ENCODE results near the gene RAET1E. TPM values are rescaled to one million over a fixed set of nuclear protein-coding genes. Genes with fewer than 3 reads are reported as not detected.
"Not testable (repeated sequence)": the region's sequence is repeated elsewhere in the genome, so short reads cannot be mapped to it uniquely, and the experiment has no call there.

The RAET1E gene
- total RNA-seq, 1 donor, result not detected

GRCh38 chr6:149895048-149895590, 2.8 kb downstream of the RAET1E start:
- H3K4me1 ChIP-seq (ENCODE audit: insufficient read depth, low read length), result peaks cover 19% of the 10 kb centered on the region
- no peaks in the 10 kb centered on the region for H3K27me3 ChIP-seq (ENCODE audit: insufficient read depth, low read length)
- no peak overlapping the region for H3K4me3 ChIP-seq (ENCODE audit: low read length)
- H3K9me3 ChIP-seq (ENCODE audit: low read depth, low read length), result no peaks in the 10 kb centered on the region

- H3K9me3 ChIP-seq (ENCODE audit: low read depth, low read length); H3K27me3 ChIP-seq (ENCODE audit: insufficient read depth, low read length); H3K4me3 ChIP-seq (ENCODE audit: low read length): not testable (repeated sequence)
- H3K4me1 ChIP-seq (ENCODE audit: insufficient read depth, low read length), result peaks cover 19% of the 10 kb centered on the region
Measured at GRCh38 chr6:149891864-149892263, 6.0 kb downstream of the RAET1E start.

- Histone ChIP-seq H3K9me3 (ENCODE audit: low read depth, low read length) (no peaks in the 10 kb centered on the region), H3K4me3 (ENCODE audit: low read length) (no peak overlapping the region), H3K4me1 (ENCODE audit: insufficient read depth, low read length) (peaks cover 14% of the 10 kb centered on the region), H3K27me3 (ENCODE audit: insufficient read depth, low read length) (no peaks in the 10 kb centered on the region)
Measured at GRCh38 chr6:149891259-149891658, 6.7 kb downstream of the RAET1E start.

- Histone ChIP-seq H3K4me3 (ENCODE audit: low read length) (no peak overlapping the region), H3K27me3 (ENCODE audit: insufficient read depth, low read length) (no peaks in the 10 kb centered on the region), H3K4me1 (ENCODE audit: insufficient read depth, low read length) (peaks cover 7% of the 10 kb centered on the region), H3K9me3 (ENCODE audit: low read depth, low read length) (no peaks in the 10 kb centered on the region)
Measured at GRCh38 chr6:149890629-149891045, 7.3 kb downstream of the RAET1E start.

- no peaks in the 10 kb centered on the region for H3K4me1 ChIP-seq (ENCODE audit: insufficient read depth, low read length)
- H3K9me3 ChIP-seq (ENCODE audit: low read depth, low read length), result no peaks in the 10 kb centered on the region
- no peak overlapping the region for H3K4me3 ChIP-seq (ENCODE audit: low read length)
- H3K27me3 ChIP-seq (ENCODE audit: insufficient read depth, low read length), result no peaks in the 10 kb centered on the region
Measured at GRCh38 chr6:149889326-149889725, 8.6 kb downstream of the RAET1E start.

GRCh38 chr6:149888659-149889058, 9.3 kb downstream of the RAET1E start:
- H3K27me3 ChIP-seq (ENCODE audit: insufficient read depth, low read length), result no peaks in the 10 kb centered on the region
- no peak overlapping the region for H3K4me3 ChIP-seq (ENCODE audit: low read length)
- H3K9me3 ChIP-seq (ENCODE audit: low read depth, low read length), result no peaks in the 10 kb centered on the region
- H3K4me1 ChIP-seq (ENCODE audit: insufficient read depth, low read length), result no peaks in the 10 kb centered on the region

GRCh38 chr6:149888093-149888492, 9.8 kb downstream of the RAET1E start:
- Histone ChIP-seq H3K4me3 (ENCODE audit: low read length) (no peak overlapping the region), H3K27me3 (ENCODE audit: insufficient read depth, low read length) (no peaks in the 10 kb centered on the region), H3K4me1 (ENCODE audit: insufficient read depth, low read length) (no peaks in the 10 kb centered on the region), H3K9me3 (ENCODE audit: low read depth, low read length) (no peaks in the 10 kb centered on the region)

GRCh38 chr6:149887343-149887742, 10.6 kb downstream of the RAET1E start:
- no peak overlapping the region for H3K4me3 ChIP-seq (ENCODE audit: low read length)

GRCh38 chr6:149885888-149886287, 12.0 kb downstream of the RAET1E start:
- Histone ChIP-seq H3K4me1 (ENCODE audit: insufficient read depth, low read length) (no peaks in the 10 kb centered on the region), H3K4me3 (ENCODE audit: low read length) (no peak overlapping the region), H3K27me3 (ENCODE audit: insufficient read depth, low read length) (peaks cover 4% of the 10 kb centered on the region), H3K9me3 (ENCODE audit: low read depth, low read length) (no peaks in the 10 kb centered on the region)

More at GRCh38 chr6:149887343-149887742, 10.6 kb downstream of the RAET1E start:
- no peaks in the 10 kb centered on the region for H3K4me1 ChIP-seq (ENCODE audit: insufficient read depth, low read length)
- no peaks in the 10 kb centered on the region for H3K27me3 ChIP-seq (ENCODE audit: insufficient read depth, low read length)
- H3K9me3 ChIP-seq (ENCODE audit: low read depth, low read length), result no peaks in the 10 kb centered on the region

- peaks cover 4% of the 10 kb centered on the region for H3K27me3 ChIP-seq (ENCODE audit: insufficient read depth, low read length)
- H3K4me1 ChIP-seq (ENCODE audit: insufficient read depth, low read length), result no peaks in the 10 kb centered on the region
- H3K9me3 ChIP-seq (ENCODE audit: low read depth, low read length), result no peaks in the 10 kb centered on the region
- H3K4me3 ChIP-seq (ENCODE audit: low read length), result no peak overlapping the region
Measured at GRCh38 chr6:149884617-149885016, 13.3 kb downstream of the RAET1E start.

- H3K27me3 ChIP-seq (ENCODE audit: insufficient read depth, low read length), result peaks cover 4% of the 10 kb centered on the region
- no peaks in the 10 kb centered on the region for H3K4me1 ChIP-seq (ENCODE audit: insufficient read depth, low read length)
- H3K4me3 ChIP-seq (ENCODE audit: low read length), result no peak overlapping the region
- H3K9me3 ChIP-seq (ENCODE audit: low read depth, low read length), result no peaks in the 10 kb centered on the region
Measured at GRCh38 chr6:149884215-149884614, 13.7 kb downstream of the RAET1E start.

- H3K4me1 ChIP-seq (ENCODE audit: insufficient read depth, low read length), result no peaks in the 10 kb centered on the region
- H3K9me3 ChIP-seq (ENCODE audit: low read depth, low read length), result no peaks in the 10 kb centered on the region
- peaks cover 20% of the 10 kb centered on the region for H3K27me3 ChIP-seq (ENCODE audit: insufficient read depth, low read length)
- no peak overlapping the region for H3K4me3 ChIP-seq (ENCODE audit: low read length)
Measured at GRCh38 chr6:149881860-149882259, 16.1 kb downstream of the RAET1E start.

- Histone ChIP-seq H3K9me3 (ENCODE audit: low read depth, low read length) (no peaks in the 10 kb centered on the region), H3K27me3 (ENCODE audit: insufficient read depth, low read length) (peaks cover 23% of the 10 kb centered on the region), H3K4me3 (ENCODE audit: low read length) (no peak overlapping the region), H3K4me1 (ENCODE audit: insufficient read depth, low read length) (no peaks in the 10 kb centered on the region)
Measured at GRCh38 chr6:149881066-149881766, 16.7 kb downstream of the RAET1E start.

GRCh38 chr6:149877659-149878058, 20.3 kb downstream of the RAET1E start:
- H3K4me1 ChIP-seq (ENCODE audit: insufficient read depth, low read length), result no peaks in the 10 kb centered on the region
- H3K4me3 ChIP-seq (ENCODE audit: low read length), result no peak overlapping the region
- H3K9me3 ChIP-seq (ENCODE audit: low read depth, low read length), result no peaks in the 10 kb centered on the region
- H3K27me3 ChIP-seq (ENCODE audit: insufficient read depth, low read length), result peaks cover 33% of the 10 kb centered on the region

- Histone ChIP-seq H3K27me3 (ENCODE audit: insufficient read depth, low read length) (peaks cover 32% of the 10 kb centered on the region), H3K4me1 (ENCODE audit: insufficient read depth, low read length) (no peaks in the 10 kb centered on the region), H3K4me3 (ENCODE audit: low read length) (no peak overlapping the region), H3K9me3 (ENCODE audit: low read depth, low read length) (no peaks in the 10 kb centered on the region)
Measured at GRCh38 chr6:149876241-149876933, 21.5 kb downstream of the RAET1E start.

Data from mononuclear cell (primary cell).